ENCODE data around the gene OSBPL3.
"Not testable (repeated sequence)": the region's sequence is repeated elsewhere in the genome, so short reads cannot be mapped to it uniquely, and the experiment has no call there.

The OSBPL3 gene

GRCh38 chr7:24917510-24918239 is 62.3 kb downstream of the OSBPL3 start:
- no peak for DNase-seq

- no peak for DNase-seq
Observed at GRCh38 chr7:24916463-24917040, 63.4 kb downstream of the OSBPL3 start.

GRCh38 chr7:24914465-24914859 is 65.5 kb downstream of the OSBPL3 start:
- DNase-seq, result no peak

DNA sequence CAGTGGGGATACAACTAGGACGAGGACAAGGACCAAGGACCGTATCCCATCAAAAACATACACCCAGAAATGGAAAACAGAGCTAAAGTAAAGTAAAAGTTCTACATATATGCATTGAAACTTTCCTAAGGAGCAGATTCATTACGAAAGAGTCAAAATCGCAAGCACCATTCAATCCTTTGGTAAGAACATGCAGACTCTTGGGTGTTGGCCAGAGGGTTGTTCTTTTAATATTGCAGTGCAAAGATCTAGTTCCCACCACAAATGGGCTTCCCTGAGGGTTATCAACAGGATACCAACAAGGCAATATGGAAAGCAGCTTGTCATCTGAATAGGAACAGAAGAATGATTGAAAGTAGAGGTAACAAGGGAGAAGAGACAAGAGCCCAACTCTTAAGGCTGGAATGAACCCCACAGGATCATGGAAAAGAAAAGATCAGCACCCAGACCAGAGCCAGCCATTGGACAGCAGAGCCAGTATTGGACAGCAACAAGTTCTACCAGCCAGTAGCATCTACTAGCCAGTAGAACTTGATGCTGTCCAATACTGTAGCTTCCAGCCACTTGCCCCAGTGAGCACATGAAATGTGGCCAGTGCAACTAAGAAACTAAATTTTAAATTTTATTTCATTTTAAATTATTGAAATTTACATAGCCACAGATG is 66.0 kb downstream of the OSBPL3 start:
- no peak for DNase-seq

DNA sequence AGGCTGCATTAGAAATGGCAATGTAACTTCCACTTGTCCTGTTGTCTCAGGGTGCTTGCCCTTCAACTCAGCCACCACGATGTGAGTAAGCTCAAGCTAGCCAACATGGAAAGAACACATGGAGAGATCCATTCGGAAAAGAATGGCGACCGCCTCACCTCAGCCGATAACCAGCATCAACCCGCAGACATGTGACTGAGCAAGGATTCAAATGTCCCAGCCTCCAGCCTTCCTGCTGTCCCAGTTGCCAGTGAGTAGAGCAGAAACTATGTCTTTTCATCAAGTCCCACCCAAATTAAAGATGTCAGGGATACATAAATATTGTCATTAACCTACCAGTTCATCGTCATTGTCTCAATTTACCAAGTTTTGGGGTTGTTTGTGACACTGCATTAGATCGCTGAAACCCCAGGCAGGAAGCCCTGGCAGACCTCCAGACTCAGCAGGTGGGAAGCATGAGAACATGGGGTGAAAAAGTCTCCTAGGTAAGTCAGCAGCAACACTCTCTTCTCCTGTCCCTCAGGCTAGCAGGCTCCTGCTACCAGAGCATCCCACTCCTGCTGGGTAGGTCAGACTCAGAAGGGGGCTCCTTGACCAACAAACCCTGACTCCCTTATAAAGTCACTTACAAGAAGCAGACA is 67.0 kb downstream of the OSBPL3 start:
- DNase-seq, result no peak

DNA sequence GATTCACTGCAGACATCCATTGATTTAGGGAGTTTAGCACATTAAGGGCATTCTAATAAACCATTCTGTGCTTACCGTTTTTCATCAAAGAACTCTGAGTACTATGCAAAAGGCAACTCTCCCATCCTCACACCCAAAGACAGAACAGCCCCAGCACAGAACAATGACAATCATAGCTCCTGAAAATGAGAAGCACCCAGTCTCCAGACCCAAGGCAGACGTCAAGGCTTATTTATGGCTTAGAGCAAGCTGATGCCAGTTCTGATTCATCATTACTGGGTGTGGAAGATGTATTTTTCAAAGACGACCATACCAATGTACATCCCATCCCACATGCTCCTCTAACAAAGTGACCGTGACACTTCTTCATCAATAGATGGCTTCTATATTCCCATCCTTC is 67.6 kb downstream of the OSBPL3 start:
- DNase-seq, result no peak

GRCh38 chr7:24911213-24911603 is 68.8 kb downstream of the OSBPL3 start:
- DNase-seq, result peak; percentile 41

DNA sequence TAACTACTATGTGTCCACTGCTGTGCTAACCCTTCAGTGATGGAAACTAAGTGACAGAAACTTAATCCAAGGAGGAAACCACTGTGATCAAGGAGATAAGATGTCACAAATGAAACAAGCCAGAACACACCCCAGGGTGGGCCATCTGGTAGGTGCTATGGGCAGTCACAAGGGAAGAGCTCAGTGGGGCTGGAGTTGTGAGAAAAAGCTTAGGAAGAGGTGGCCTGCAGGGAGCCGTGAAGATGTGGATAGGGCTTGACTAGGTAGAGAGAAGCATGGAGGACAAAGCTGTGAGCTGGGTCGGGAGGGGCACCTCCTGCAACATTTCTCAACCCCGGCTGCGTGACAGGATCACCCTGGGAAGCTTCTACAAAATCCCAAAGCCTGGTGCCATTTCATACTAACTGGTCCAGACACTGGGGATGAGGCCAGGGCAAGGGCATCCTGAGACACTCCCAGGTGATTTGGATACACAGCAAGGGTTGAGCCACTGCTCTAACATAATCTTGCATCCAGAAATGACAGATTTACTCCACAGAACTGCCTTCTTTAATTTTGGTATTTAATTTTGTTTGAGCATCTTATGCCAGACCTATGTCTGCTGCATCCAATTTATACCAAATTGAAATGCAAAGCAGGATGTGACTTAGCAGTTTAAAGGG is 69.3 kb downstream of the OSBPL3 start:
- DNase-seq, result no peak

GRCh38 chr7:24908727-24909126 is 71.3 kb downstream of the OSBPL3 start:
- no peak for DNase-seq

- DNase-seq, result no peak
Observed at GRCh38 chr7:24908166-24908565, 71.8 kb downstream of the OSBPL3 start.

DNA sequence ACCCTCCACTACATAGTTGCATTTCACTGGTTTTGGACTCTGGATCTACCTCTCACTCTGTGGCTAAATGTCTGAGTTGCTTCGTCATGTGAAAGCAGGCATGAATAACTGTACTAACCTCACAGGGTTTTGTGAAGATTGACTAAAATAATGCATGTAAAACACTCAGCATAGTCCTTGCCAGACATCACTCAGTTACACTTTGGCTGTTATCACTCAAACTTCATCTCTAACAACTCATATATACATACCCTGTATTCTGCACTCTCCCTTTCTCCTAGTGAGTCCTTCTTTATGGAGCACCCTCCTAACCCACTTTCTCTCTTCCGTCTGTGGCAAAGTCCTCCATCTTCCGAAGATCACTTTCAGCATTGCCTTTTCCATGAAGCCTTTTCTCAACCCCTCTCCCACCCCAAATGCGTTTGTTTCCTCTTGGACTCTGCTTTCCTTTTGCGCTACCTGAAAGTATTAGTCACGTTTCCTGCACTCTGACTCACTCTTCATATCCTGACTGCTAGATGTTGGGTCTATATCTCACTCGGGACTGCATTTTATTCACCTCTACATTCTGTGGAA is 72.6 kb downstream of the OSBPL3 start:
- DNase-seq, result peak; percentile 56

- peak; percentile 46 for DNase-seq
Observed at GRCh38 chr7:24905996-24906770, 73.8 kb downstream of the OSBPL3 start.

- DNase-seq, result not testable (repeated sequence)
Observed at GRCh38 chr7:24903992-24904391, 76.0 kb downstream of the OSBPL3 start.

GRCh38 chr7:24903559-24903958 is 76.4 kb downstream of the OSBPL3 start:
- no peak for DNase-seq

DNA sequence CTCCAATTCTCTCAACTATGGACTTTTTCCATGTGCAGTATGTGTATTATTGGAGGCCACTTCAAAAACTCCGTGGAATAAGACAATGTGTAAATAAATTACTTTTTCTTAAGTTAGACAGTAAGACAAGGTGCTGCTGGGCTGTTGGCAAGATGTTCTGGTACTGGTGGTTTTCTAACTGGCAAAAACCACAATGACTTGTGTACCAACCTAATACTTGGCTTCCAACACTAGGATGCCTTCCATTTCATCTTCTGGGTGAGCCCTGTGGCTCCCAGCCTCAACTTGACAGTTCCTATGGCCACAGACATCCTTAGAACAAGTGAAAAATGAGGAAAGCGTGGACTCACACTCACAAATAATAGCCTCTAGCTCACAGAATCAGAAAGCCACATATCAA is 77.0 kb downstream of the OSBPL3 start:
- no peak for DNase-seq

- DNase-seq, result no peak
Observed at GRCh38 chr7:24902276-24902675, 77.7 kb downstream of the OSBPL3 start.

- no peak for DNase-seq
Observed at GRCh38 chr7:24899905-24900304, 80.1 kb downstream of the OSBPL3 start.

DNA sequence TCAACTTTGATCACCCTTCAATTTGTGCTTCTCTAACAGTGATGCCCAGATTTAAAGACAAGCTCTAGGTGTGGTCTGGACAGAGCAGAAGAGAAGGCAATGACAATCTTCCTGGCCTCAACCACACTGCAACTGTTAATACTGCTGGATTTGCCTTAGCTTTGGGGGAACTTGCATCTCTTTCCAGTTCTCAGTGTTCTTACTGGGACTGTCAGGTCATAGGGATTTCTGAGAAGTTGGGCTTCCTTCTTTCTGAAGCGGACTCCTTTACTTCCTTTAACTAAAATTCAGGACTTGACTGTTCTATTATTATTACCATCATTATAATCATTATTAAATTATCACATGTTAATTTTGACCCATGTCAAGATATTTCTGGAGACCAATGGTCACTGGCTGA is 80.8 kb downstream of the OSBPL3 start:
- DNase-seq, result no peak

GRCh38 chr7:24898691-24899090 is 81.3 kb downstream of the OSBPL3 start:
- DNase-seq, result no peak

GRCh38 chr7:24896031-24896501 is 83.9 kb downstream of the OSBPL3 start:
- DNase-seq, result no peak

DNA sequence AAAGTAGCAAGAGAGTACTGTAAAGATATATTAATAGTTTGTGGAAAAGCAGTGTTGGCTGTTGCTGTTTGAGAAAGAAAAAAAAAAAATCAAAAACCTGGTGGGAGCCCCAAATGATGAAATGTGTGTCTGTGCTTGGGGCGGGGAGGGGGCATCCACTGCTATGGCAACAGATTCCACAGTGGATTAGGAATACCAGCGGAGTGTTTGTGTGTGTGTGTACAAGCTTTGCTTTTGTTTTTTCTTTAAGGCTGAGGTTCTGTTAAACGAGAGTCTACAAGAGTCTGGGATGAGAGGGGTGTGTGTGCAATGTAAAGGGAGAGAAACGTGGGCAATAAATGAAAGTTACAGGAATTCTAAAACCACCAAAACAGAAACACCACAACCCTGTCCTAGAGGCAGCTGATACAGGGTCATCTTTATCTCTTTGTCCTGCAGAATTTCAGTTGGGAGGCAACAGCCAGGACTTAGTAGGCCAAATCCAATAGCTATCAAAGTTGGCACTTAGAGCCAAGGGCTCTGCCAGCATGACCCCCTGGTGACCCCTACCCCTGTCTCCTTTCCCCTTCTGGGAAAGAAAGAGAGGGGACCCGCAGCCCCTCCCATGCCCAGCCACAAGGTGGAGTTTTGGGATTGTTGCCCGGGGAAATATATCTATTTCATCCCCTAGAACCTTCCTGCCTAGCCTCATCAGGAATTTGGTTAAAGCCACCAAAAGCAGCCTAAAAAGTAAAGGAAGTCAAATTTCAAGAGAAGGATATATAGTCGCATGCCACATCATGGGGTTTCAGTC is 85.4 kb downstream of the OSBPL3 start:
- DNase-seq, result no peak

Data from stimulated activated CD4-positive, alpha-beta T cell treated with anti-CD3 and anti-CD28 coated beads, Interleukin-4, amount 100 ng/mL, for 24 hours (primary cell).